ENCODE results near the gene CLCN2.

- no peak for TF ChIP-seq CEBPB (IDR thresholded peaks at IDR 0.05; ENCODE audit: low read depth)
- TF ChIP-seq POLR2AphosphoS5 (IDR thresholded peaks at IDR 0.05; ENCODE audit: low read depth, low read length), result no peak
- TF ChIP-seq, protein P1, sequence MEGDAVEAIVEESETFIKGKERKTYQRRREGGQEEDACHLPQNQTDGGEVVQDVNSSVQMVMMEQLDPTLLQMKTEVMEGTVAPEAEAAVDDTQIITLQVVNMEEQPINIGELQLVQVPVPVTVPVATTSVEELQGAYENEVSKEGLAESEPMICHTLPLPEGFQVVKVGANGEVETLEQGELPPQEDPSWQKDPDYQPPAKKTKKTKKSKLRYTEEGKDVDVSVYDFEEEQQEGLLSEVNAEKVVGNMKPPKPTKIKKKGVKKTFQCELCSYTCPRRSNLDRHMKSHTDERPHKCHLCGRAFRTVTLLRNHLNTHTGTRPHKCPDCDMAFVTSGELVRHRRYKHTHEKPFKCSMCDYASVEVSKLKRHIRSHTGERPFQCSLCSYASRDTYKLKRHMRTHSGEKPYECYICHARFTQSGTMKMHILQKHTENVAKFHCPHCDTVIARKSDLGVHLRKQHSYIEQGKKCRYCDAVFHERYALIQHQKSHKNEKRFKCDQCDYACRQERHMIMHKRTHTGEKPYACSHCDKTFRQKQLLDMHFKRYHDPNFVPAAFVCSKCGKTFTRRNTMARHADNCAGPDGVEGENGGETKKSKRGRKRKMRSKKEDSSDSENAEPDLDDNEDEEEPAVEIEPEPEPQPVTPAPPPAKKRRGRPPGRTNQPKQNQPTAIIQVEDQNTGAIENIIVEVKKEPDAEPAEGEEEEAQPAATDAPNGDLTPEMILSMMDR (IDR thresholded peaks at IDR 0.05 in 2 of 3, conservative IDR thresholded peaks at IDR 0.05 in 1 of 3; ENCODE audit: borderline replicate concordance in 1 of 3, insufficient read depth in 1 of 3, low read depth in 2 of 3, low read length in 2 of 3), result no peak
- no peak for TF ChIP-seq EZH2 (IDR thresholded peaks at IDR 0.05)
- no peak for TF ChIP-seq ZBTB33 (IDR thresholded peaks at IDR 0.05; ENCODE audit: extremely low read depth, insufficient replicate concordance, low read length)
- TF ChIP-seq POLR2A (IDR thresholded peaks at IDR 0.05; ENCODE audit: borderline replicate concordance, extremely low read depth, insufficient read depth, insufficient read length), result no peak
- TF ChIP-seq, protein P2, sequence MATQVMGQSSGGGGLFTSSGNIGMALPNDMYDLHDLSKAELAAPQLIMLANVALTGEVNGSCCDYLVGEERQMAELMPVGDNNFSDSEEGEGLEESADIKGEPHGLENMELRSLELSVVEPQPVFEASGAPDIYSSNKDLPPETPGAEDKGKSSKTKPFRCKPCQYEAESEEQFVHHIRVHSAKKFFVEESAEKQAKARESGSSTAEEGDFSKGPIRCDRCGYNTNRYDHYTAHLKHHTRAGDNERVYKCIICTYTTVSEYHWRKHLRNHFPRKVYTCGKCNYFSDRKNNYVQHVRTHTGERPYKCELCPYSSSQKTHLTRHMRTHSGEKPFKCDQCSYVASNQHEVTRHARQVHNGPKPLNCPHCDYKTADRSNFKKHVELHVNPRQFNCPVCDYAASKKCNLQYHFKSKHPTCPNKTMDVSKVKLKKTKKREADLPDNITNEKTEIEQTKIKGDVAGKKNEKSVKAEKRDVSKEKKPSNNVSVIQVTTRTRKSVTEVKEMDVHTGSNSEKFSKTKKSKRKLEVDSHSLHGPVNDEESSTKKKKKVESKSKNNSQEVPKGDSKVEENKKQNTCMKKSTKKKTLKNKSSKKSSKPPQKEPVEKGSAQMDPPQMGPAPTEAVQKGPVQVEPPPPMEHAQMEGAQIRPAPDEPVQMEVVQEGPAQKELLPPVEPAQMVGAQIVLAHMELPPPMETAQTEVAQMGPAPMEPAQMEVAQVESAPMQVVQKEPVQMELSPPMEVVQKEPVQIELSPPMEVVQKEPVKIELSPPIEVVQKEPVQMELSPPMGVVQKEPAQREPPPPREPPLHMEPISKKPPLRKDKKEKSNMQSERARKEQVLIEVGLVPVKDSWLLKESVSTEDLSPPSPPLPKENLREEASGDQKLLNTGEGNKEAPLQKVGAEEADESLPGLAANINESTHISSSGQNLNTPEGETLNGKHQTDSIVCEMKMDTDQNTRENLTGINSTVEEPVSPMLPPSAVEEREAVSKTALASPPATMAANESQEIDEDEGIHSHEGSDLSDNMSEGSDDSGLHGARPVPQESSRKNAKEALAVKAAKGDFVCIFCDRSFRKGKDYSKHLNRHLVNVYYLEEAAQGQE (IDR thresholded peaks at IDR 0.05; ENCODE audit: low read depth), result no peak
- no peak for TF ChIP-seq FOSL1 (IDR thresholded peaks at IDR 0.05; ENCODE audit: low read depth)
- no peak for TF ChIP-seq SP1 (IDR thresholded peaks at IDR 0.05; ENCODE audit: low read depth)
- TF ChIP-seq EGR1 (IDR thresholded peaks at IDR 0.05; ENCODE audit: low read depth), result no peak
- no peak for TF ChIP-seq ZFX (IDR thresholded peaks at IDR 0.05)
- TF ChIP-seq, protein P3, sequence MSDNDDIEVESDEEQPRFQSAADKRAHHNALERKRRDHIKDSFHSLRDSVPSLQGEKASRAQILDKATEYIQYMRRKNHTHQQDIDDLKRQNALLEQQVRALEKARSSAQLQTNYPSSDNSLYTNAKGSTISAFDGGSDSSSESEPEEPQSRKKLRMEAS (IDR thresholded peaks at IDR 0.05), result no peak
Measured at GRCh38 chr3:184368116-184368515, 6.7 kb upstream of the CLCN2 start.
